ENCODE results near the gene PITPNC1. TPM values are rescaled to one million over a fixed set of nuclear protein-coding genes. Genes with fewer than 3 reads are reported as not detected.

The PITPNC1 gene
- polyA plus RNA-seq, 1 of the 3 experiments (the other 2 are of a cell fraction) = 18.4 TPM

- no peak for TF ChIP-seq USF2 (IDR thresholded peaks at IDR 0.05; ENCODE audit: borderline replicate concordance, low read depth, low read length)
- no peak for TF ChIP-seq EP300 (IDR thresholded peaks at IDR 0.05; ENCODE audit: borderline replicate concordance in 1 of 2, low read depth in 1 of 2, low read length in 1 of 2)
- TF ChIP-seq, protein P1, sequence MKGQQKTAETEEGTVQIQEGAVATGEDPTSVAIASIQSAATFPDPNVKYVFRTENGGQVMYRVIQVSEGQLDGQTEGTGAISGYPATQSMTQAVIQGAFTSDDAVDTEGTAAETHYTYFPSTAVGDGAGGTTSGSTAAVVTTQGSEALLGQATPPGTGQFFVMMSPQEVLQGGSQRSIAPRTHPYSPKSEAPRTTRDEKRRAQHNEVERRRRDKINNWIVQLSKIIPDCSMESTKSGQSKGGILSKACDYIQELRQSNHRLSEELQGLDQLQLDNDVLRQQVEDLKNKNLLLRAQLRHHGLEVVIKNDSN (IDR thresholded peaks at IDR 0.05; ENCODE audit: borderline replicate concordance, low read depth) = no peak
- TF ChIP-seq NFIC (IDR thresholded peaks at IDR 0.05; ENCODE audit: borderline replicate concordance) = no peak
These were observed 248.0 kb downstream of the PITPNC1 start (continued) for GRCh38 chr17:67624886-67625656.

- H3F3A ChIP-seq (replicated peaks; ENCODE audit: insufficient read depth) = peaks cover 4% of the 10 kb centered on the region
- H3K9me3 ChIP-seq = no peaks in the 10 kb centered on the region
- H3K27me3 ChIP-seq (ENCODE audit: insufficient read depth) = no peaks in the 10 kb centered on the region
- H3K4me3 ChIP-seq (ENCODE audit: low read depth in 2 of 2, low read length in 1 of 2) = no peak overlapping the region
- no peak for DNase-seq
- peaks cover 0 to 4% of the 10 kb centered on the region in 2 experiments; a peak in 1 of 4 replicates for H3K4me1 ChIP-seq (ENCODE audit: control insufficient read depth in 1 of 2, insufficient read depth in 2 of 2, low read depth in 1 of 2, low read length in 1 of 2)
- ChIA-PET CTCF (interaction anchor here (2.2 to 5.5 kb wide), 2 partner anchors 151 to 249 kb away, joined by 6 to 95 read pairs; partner anchors contain the start of gene PITPNC1), POLR2A (no interaction called here)
- WGBS (ENCODE audit: low lambda C conversion rate) = 93% methylated on average over 4 of the region's 4 CpGs
- H3K4me2 ChIP-seq = no peak overlapping the region
- H3K9ac ChIP-seq = no peak overlapping the region
- H3K27ac ChIP-seq (ENCODE audit: low read depth in 2 of 2, low read length in 1 of 2) = no peak overlapping the region
- no peaks in the 10 kb centered on the region for H4K20me1 ChIP-seq (ENCODE audit: insufficient read depth)
- H3K36me3 ChIP-seq (replicated peaks in 1 of 2; ENCODE audit: control insufficient read depth in 1 of 2, insufficient read depth in 2 of 2, low read length in 1 of 2) = peaks cover 0 to 3% of the 10 kb centered on the region in 2 experiments
- H3K79me2 ChIP-seq (ENCODE audit: insufficient read depth) = no peaks in the 10 kb centered on the region
- TF ChIP-seq RFX5 (IDR thresholded peaks at IDR 0.05; ENCODE audit: low read length) (no peak), MEF2A (IDR thresholded peaks at IDR 0.05; ENCODE audit: borderline replicate concordance, low read depth) (no peak), MXI1 (IDR thresholded peaks at IDR 0.05; ENCODE audit: low read depth, low read length) (no peak), EP300 (IDR thresholded peaks at IDR 0.05; ENCODE audit: borderline replicate concordance in 1 of 2, low read depth in 1 of 2, low read length in 1 of 2) (no peak), TEAD4 (IDR thresholded peaks at IDR 0.05; ENCODE audit: borderline replicate concordance, insufficient read depth) (no peak), RAD21 (IDR thresholded peaks at IDR 0.05; ENCODE audit: low read length) (no peak), SMC3 (IDR thresholded peaks at IDR 0.05; ENCODE audit: low read depth, low read length) (no peak), TCF12 (IDR thresholded peaks at IDR 0.05) (no peak), CHD2 (IDR thresholded peaks at IDR 0.05; ENCODE audit: low read length, partially characterized antibody) (no peak), FOSL2 (IDR thresholded peaks at IDR 0.05; ENCODE audit: borderline replicate concordance, low read depth) (no peak), FOXJ3 (CRISPR knock-in tag; IDR thresholded peaks at IDR 0.05) (no peak), JUND (IDR thresholded peaks at IDR 0.05) (no peak), FOXM1 (IDR thresholded peaks at IDR 0.05; ENCODE audit: low read depth) (no peak), ZBTB33 (IDR thresholded peaks at IDR 0.05; ENCODE audit: borderline replicate concordance, low read depth) (no peak), SIN3A (IDR thresholded peaks at IDR 0.05; ENCODE audit: borderline replicate concordance, low read depth, low read length) (no peak)
- TF ChIP-seq, protein P2, sequence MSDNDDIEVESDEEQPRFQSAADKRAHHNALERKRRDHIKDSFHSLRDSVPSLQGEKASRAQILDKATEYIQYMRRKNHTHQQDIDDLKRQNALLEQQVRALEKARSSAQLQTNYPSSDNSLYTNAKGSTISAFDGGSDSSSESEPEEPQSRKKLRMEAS (IDR thresholded peaks at IDR 0.05; ENCODE audit: low read depth) = no peak
- TF ChIP-seq, protein P3, sequence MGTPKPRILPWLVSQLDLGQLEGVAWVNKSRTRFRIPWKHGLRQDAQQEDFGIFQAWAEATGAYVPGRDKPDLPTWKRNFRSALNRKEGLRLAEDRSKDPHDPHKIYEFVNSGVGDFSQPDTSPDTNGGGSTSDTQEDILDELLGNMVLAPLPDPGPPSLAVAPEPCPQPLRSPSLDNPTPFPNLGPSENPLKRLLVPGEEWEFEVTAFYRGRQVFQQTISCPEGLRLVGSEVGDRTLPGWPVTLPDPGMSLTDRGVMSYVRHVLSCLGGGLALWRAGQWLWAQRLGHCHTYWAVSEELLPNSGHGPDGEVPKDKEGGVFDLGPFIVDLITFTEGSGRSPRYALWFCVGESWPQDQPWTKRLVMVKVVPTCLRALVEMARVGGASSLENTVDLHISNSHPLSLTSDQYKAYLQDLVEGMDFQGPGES (IDR thresholded peaks at IDR 0.05; ENCODE audit: low read depth, low read length) = no peak
- TF ChIP-seq, protein P1 (IDR thresholded peaks at IDR 0.05; ENCODE audit: borderline replicate concordance, low read depth) = no peak
- no peak overlapping the region for H2AFZ ChIP-seq (ENCODE audit: low read depth)
- H3K9me2 ChIP-seq = no peaks in the 10 kb centered on the region
These were observed 248.9 kb downstream of the PITPNC1 start for GRCh38 chr17:67625971-67626370.
